NOMO-1 treated with dmso at 0.1 percent for 144 hours (cell line): ENCODE data around the gene FIG4.
"Not testable (repeated sequence)": the region's sequence is repeated elsewhere in the genome, so short reads cannot be mapped to it uniquely, and the experiment has no call there.

Experiments used
- DNase-seq: peaks from one replicate; lab custom pipeline; 2025; ENCODE audit not compliant: unreplicated experiment; lab: John Stamatoyannopoulos, UW

FIG4 gene

DNA sequence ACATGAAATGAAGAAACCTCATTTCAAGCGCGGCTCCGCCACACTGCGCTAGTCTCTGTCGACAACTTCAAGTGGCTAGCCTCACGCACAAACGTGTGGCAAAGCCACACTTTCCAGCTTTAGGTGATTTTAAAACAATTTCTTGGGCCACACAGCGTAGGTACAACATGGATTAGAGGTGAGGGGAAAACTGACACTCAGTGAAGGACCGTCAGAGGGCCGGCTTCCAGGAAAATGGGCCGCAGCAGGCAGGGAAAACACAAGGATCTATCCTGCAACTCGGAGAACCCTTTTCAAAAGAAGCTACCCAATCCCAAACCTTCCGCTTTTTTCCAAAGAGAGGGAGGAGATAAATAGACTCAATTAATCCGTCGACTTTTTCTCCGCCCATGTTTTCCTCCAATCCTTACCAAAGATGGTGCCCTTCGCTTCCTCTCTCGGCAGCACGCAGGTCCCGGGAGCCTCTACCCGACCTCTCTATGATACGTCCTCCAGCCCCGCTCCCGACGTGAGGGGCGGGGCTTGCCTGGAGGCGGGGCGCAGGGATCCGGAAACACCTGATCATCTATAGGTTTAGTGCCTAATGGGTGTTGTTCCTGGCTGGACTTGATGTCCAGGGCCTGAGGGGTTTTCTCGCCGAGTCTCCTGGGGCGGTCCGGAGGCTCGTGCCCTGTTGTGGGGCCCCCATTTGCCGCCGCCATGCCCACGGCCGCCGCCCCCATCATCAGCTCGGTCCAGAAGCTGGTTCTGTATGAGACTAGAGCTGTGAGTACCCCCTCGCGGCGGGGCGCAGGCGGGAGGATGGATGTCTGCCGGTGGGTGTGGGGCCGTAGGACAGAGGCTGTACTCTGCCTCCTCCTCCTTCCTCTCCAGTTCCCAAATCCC lies at the start of gene FIG4, which contains the start of gene AK9:
Gene FIG4 (plus strand): TSS at position 560 of the 885 bp plus-strand sequence. CDS start 140 bp downstream, at position 700.
Gene AK9 (minus strand): TSS at position 466 of the 885 bp plus-strand sequence. CDS start 15,457 bp downstream, outside the sequence.
- DNase-seq, result peak; percentile 76

DNA sequence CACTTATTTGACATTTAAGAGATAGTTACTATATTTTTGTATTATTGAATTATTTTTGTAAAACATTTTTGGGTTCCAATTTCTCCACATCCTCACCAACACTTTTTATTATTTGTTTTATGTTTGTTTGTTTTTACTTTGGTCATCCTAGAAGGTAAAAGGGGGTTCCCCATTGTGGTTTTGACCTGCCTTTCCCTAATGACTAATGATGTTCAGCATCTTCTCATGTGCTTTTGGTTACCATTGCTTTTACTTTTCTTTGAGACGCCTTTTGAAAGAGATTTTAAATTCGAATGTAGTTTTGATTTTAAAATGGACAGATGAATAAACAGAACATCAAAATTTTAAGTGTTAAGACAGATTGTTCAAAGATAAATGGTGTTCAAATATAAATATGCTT lies 47.0 kb upstream of the FIG4 start:
- no peak for DNase-seq

DNA sequence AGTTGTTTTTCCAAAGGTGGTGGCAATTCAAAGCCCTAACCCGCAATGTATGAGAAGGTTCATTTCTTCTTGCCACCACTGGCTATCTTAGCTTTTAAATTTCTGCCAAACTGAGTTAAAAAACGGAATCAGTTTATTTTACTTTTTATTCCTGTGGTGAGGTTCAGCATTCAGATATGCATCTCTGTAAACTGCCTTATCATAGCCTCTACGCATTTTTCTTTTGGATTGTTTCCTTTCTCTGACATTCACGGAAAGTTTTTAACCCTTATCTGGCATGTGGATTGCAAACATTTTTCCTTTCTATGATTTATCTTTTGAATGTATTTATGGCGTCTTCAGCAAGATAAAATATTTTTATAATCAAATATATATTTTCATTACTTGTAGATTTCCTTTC lies 37.8 kb upstream of the FIG4 start:
- no peak for DNase-seq

DNA sequence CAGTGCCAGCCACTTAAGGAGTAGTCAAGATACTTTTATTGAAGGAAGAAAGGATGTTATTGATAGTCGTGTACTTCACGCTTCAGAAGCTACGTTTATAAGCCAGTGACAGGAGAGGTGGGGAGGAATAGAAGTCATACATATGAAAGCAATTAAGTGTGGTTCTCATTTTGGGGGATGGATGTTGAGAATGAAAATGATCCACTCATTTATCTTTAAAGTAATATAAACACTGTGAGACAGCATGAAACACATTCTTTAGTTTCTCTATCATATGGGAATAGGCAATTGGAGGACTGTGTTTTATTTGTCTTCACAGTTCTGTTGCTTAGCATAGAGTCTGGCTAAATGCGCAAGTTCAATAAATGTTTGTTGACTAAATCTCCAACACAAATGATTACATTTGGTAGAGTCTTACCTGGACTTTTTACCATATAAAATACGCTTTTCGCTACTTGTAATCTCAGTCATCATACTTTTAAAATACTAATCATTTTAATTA lies 35.3 kb upstream of the FIG4 start:
- DNase-seq, result no peak

DNA sequence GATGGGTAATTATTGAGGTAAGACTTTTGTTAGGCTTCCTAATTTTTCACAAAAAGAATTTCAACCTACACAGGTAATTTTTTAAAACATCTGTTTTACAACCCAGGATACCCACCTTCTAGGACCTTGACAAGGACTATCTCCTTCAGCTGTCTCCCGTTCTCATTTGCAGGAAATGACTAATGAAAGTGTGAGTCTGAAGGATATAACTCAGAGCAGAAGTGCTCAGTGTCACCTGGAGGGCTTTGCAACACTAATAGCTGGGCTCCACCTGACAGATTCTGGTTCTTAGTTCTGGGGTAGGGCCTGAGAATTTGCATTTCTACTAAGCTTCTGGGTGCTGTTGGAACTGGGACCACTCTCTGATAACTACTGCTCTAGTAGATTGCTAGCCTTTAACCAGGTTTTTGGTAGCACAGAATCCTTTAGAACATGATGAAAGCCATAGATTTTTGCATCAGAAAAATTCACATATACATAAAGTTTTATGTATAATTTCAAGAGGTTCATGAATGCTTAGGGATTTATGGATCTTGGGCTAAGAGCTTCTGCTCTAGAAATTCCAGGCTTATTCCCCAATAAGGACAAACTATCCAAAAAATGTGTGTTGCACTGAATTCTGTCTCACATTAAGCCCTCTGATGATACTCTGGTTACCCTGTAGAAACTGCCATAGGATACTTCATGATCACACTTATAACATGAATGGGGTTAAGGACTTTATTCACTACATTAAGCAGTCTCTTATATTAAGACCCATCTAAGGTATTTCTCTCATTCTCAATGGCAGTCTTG lies 30.4 kb upstream of the FIG4 start:
- no peak for DNase-seq

DNA sequence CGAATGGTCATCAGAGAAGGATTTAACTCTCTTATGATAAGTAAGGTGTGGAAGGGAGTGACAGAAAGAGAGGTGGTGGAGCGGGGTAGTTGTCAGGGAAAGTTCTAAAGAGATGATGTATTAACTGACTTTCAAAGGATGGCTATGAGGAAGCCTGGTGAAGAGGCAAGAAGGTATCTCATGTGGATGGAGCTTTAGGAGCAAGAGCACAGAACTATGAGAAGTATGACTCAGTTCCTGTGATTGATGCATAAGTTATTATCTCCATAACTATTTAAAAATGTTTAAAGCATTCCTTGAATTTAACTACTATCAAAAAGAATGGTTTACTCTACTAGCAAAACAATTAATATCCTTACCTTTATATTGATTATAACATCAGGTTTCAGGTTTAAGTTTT lies 28.9 kb upstream of the FIG4 start:
- DNase-seq, result no peak

DNA sequence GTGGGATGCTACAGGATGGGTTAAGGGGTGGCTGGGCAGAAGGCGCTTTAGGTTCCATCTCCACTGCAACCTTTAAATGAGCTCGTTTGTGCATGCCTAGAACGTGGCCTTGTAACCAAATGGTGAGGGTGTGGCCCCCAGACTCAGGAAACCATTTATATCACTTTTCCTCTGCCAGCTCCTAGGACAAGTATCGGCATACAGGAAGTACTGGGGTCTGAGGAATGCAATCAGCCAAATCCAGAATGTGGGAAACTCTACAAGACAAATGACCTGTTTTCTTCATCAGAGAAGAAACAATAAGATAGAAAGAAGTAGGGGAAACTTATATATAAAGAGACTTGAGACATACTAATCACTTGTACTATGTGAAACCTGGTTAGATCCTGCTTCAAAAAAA lies 21.3 kb upstream of the FIG4 start:
- no peak for DNase-seq

DNA sequence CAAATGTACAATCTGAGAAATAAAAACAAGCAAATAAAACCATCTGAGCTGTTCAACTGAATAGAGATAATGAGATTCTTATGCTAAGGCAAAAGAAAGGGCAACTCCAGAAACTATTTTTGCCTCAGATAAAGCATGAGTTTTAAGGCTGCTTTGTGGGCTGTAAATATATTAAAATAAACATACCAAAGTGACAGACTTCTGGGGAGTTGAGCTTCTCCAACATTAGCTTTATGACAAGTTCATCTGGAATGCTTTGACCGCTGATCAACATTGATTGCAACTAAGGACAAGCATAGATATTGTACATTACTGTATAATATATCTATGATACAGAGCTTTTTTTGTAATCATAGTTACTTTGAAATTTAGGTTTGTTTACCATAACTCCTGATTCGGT lies 19.4 kb upstream of the FIG4 start:
- no peak for DNase-seq

DNA sequence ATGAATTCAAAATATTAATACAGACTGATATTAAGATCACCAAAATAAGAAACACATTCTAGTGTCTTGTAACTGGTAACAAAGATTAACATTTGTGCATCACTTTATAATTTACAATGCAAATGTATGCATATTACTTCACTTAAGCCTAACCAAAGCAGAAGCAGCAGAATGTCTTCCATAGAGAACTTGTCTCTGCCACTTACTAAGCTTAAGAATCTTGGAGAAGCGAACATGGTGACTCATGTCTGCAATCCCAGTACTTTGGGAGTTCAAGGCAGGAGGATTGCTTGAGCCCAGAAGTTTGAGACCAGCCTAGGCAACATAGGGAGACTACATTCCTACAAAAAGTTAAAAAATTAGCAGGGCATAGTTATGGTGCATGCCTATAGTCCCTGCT lies 18.9 kb upstream of the FIG4 start:
- DNase-seq, result no peak

DNA sequence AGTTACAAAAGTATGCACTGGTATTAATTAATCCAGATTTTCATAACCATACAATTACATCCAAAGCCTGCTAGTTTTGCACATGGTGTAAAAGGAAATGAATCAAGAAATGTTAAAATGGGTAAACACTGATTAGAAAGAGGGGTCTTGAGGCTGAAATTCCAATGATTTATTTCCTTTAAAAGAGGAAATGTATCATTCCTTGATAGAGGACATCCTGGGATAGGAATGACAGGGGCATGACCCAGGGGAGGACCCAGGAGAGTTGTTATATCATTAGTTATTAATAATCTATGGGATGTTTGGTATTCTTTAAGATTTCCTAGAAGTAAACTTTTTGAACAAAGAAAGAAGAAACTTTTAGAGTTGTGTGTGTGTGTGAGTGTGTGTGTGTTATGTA lies 18.3 kb upstream of the FIG4 start:
- DNase-seq, result no peak

DNA sequence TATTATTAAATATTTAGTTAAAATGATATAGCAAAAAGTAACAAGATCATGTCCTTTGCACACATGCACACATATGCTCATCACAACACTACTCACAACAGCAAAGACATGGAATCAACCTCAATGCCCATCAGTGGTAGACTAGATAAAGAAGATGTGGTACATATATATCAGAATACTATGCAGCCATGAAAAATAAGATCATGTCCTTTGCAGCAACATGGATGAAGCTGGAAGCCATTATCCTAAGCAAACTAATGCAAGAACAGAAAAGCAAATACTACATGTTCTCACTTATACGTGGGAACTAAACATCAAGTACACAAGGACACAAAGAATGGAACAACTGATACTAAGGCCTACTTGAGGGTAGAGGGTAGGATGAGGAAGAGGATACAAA lies 14.4 kb upstream of the FIG4 start:
- DNase-seq, result no peak

DNA sequence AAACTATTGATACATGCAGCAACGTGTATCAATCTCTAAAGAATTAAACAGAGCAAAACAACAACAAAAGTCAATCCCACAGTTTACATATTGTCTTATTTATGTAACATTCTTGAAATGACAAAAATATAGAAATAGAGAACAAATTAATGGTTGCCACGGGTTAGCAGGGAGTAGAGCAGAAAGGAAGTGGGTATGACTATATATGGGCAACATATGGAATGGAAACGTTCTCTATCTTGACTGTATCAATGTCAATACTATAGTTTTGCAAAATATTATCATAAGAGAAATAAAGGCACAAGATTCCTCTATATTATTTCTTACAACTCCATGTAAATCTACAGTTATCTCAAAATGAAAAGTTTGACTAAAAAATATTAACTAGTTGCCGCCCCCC lies 12.9 kb upstream of the FIG4 start:
- DNase-seq, result no peak

DNA sequence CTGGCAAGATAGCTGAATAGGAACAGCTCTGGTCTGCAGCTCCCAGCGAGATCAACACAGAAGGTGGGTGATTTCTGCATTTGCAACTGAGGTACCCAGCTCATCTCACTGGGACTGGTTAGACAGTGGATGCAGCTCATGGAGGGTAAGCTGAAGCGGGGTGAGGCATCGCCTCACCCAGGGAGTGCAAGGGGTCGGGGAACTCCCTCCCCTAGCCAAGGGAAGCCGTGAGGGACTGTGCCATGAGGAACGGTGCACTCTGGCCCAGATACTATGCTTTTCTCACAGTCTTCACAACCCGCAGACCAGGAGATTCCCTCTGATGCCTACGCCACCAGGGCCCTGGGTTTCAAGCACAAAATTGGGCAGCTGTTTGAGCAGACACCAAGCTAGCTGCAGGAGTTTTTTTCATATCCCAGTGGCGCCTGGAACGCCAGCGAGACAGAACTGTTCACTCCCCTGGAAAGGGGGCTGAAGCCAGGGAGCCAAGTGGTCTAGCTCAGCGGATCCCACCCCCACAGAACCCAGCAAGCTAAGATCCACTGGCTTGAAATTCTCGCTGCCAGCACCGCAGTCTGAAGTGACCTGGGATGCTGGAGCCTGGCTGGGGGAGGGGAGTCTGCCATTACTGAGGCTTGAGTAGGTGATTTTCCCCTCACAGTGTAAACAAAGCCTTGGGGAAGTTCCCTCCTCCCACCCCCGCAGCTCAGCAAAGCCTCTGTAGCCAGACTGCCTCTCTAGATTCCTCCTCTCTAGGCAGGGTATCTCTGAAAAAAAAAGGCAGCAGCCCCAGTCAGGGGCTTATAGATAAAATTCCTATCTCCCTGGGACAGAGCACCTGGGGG lies 12.2 kb upstream of the FIG4 start:
- not testable (repeated sequence) for DNase-seq

DNA sequence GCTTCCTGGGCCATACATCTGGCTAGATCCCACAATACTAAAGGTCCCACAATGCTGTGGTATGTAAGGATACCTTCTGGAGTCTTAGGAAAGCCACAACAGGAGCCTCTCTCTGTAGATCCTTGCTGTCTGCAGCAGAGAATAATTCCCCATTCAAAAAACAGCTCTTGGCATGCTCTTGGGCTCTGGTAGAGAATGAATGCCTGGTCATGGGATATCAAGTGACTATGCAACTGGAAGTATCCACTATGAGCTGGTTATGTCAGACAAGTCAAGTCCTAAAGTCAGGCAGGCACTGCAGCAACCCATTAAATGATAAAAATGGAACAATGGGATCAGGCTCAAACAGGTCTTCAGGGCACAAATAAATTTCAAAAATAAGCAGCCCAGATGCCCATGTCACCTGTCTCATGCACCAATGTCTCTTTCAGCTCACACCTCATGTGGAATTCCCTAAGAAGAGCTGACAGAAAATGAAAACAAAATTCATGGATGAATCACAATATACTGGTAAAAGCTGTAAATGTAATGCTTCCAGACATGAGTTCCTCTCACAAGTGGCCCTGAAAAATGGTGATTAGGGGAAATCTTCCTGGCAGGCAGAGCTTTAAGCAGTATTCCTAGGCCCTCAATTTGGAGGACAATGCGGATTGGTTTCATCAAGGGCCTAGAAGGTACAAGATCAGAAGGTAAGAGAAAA lies 4.4 kb upstream of the FIG4 start:
- no peak for DNase-seq

DNA sequence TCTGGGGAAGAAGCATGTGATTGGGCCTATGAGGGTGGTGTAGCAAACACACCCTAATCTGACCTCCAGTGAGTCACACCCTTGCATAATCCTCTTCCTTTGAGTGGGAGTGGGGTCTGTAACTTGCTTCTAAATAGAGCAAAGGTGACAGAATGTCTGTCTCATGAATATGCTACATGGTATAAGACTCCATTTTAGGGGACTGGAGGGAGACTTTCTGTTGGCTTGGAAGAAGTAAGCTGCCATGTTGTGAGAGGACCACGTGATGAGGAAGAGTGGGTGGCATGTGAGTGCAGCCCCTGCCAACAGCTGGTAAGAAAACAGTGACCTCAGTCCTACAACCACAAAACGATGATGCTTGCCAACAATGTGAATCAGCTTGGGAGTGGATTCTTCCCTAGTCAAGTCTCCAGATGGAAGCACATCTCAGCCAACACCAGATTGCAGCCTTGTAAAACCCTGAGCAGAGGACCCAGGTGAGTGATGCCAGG lies 3.8 kb upstream of the FIG4 start:
- DNase-seq, result no peak

DNA sequence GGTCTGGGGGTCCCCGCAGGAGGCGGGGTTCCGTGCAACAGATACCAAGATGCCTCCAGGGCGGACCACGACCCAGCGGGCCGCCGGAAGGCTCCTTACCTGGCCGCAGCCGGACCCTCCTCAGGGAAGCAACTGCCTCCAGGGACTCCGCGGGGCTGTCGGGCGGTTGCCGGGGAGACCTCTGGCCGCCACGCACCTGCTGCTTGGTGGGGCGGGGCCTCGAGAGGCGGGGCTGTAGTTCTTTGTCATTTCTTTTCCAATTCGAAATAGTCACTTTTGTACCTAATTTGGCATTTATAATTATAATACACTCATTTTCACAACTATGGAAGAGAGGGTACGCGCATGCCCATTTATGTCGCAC lies 741 bp upstream of the FIG4 start:
- DNase-seq, result no peak

DNA sequence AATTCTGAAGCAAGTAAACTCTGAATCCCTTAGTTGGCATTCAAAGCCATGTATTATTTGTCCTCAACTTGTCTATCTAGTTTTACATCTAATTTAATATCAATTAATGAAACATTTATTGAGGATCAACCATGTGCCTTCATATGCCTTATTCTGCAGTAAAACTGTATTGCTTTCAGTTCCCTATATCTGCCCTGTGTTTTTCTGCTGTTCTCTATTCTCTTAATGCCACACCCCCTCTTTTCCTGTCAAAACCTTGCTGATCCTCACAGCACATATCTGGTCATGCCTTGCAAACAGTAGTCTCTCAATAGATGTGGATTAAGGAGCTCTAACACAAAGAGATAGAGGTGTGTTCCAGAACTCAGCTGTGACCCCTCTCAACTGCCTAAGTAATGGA lies 2.0 kb downstream of the FIG4 start:
- peak; percentile 69 for DNase-seq

DNA sequence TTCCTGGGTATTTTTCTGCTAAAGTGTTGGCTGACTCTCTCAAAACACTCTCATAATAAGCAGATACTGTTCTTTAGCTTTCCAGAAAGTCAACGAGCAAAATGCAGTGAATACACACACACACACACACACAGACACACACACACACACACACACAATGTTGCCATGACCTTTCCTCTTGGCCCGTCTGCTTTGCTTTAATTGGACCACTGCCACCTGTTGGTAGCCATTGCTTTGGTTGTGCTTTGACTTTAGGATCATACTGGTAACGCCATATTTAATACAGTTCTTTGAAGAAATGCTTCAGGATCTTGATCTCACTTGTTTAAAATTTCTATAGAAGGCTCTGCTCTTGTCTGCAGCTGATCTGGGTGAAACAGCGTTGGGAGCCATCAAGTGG lies 4.4 kb downstream of the FIG4 start:
- no peak for DNase-seq

DNA sequence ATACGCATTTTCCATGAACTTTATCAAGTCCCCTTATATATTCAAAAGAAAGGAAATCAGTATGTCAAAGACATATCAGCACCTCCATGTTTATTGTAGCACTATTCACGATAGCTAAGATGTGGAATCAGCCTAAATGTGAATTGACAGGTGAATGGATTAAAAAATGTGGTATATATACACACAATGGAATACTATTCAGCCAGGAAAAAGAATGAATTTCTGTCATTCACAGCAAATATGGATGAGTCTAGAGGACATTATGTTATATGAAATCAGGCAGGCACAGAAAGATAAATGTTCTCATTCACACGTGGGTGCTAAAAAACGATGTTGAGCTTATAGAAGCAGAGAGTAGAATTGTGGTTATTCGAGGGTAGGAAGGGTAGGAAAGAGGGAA lies 5.3 kb downstream of the FIG4 start:
- no peak for DNase-seq

DNA sequence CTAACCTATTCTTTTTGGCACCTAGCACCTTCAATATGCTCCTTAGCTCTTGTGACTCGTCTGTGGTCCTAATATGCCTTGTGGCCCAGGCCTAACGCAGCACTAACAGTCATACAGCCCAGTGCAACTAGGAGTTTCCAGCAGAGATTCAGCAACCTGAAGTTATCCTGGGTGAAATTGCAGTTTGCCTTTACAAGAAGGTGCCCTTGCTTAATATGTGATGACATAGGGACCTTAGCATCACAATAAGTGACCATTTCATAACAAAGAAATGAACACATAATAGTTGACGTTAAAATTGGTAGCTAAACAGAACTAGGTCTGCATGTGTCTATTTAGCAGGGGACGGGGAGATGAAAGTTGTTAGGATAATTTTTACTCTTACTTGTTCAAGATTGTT lies 10.1 kb downstream of the FIG4 start:
- DNase-seq, result no peak
